ENCODE measurements around the gene FBXL3.
A peak's percentile ranks its signal among the peaks of the same experiment; 100 is the strongest.

DNA sequence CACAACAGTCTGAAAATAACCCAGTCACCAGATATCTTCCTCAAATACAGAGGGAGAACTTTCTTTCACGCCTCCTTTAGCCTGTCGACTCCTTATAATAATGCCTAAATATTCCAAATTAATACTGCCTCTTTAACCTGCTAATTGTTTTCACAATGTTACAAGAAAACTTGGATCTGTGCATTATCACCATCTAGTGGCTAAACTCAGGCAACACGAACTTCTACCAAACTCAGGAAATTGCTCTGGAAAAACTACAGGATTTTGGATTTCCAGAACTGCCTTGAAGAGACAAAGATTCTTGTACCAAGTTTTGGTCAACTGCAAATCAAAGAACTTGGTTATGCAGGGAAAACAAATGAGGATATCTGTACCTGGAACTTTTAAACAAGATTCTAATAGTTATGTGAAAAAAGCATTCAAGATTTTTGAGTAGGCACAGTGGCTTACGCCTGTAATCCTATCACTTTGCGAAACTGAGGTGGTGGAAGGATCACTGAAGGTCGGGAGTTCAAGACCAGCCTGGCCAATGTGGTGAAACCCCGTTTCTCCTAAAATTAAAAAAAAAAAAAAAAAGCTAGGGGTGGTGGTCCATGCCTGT, 24.3 kb downstream of the FBXL3 start:
- TF ChIP-seq, protein P1, sequence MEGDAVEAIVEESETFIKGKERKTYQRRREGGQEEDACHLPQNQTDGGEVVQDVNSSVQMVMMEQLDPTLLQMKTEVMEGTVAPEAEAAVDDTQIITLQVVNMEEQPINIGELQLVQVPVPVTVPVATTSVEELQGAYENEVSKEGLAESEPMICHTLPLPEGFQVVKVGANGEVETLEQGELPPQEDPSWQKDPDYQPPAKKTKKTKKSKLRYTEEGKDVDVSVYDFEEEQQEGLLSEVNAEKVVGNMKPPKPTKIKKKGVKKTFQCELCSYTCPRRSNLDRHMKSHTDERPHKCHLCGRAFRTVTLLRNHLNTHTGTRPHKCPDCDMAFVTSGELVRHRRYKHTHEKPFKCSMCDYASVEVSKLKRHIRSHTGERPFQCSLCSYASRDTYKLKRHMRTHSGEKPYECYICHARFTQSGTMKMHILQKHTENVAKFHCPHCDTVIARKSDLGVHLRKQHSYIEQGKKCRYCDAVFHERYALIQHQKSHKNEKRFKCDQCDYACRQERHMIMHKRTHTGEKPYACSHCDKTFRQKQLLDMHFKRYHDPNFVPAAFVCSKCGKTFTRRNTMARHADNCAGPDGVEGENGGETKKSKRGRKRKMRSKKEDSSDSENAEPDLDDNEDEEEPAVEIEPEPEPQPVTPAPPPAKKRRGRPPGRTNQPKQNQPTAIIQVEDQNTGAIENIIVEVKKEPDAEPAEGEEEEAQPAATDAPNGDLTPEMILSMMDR (IDR thresholded peaks at IDR 0.05; ENCODE audit: low read depth, low read length), result peak; percentile 72
- no peak for TF ChIP-seq POLR2A (IDR thresholded peaks at IDR 0.05; ENCODE audit: extremely low read depth, insufficient read length)

All from NB4 (cell line).